Right ventricle myocardium superior (tissue), 1 donor: ENCODE results near the gene NBR1. TPM values are rescaled to one million over a fixed set of nuclear protein-coding genes. Genes with fewer than 3 reads are reported as not detected.
A peak's percentile ranks its signal among the peaks of the same experiment; 100 is the strongest.
"Not testable (repeated sequence)": the region's sequence is repeated elsewhere in the genome, so short reads cannot be mapped to it uniquely, and the experiment has no call there.

Experiments
- ATAC-seq: fragments of 200-7000 bp; cut with Tn5 transposase; one replicate; pipeline ENCODE4 v1.9.1; 2020; ENCODE audit warnings: mild to moderate bottlenecking; ENCODE audit not compliant: poor library complexity
- DNase-seq: peaks from one replicate; pipeline ENCODE4 v3.0.0-alpha.2; 2020
- intact Hi-C: fragments of 100-400 bp; cut with DNase I; formaldehyde crosslinking; loops from one replicate; pipeline ENCODE4 v1.11.2; 2022
- total RNA-seq: library from RNA; stranded (reverse); fragmentation: NEBNext Ultra II Directional; extraction: Animal tissue kit (Norgen Biotek cat#: 25700); gene quantifications from one replicate; pipeline ENCODE4 v1.2.1, GENCODE V29; 2021
- donor health status: DM: no; HTN: yes; CAD: no; lungs with severe emphysema.

Gene NBR1
- total RNA-seq, 1 donor from 2014 or later: 91.1 TPM

- ATAC-seq: peak; percentile 27
- intact Hi-C loops, DNase-seq: not testable (repeated sequence)
Observed at GRCh38 chr17:43228020-43228782, 57.2 kb downstream of the NBR1 start, which contains the start of gene CCDC200. CCDC200 (minus strand) TSS chr17:43228623; CDS start chr17:43228554, 69 bp downstream.

- ATAC-seq, intact Hi-C loops, DNase-seq: not testable (repeated sequence)
Observed at GRCh38 chr17:43231205-43232020, 60.4 kb downstream of the NBR1 start.

- DNase-seq, ATAC-seq, intact Hi-C loops: not testable (repeated sequence)
Observed at GRCh38 chr17:43232021-43232699, 61.1 kb downstream of the NBR1 start.

GRCh38 chr17:43233263-43233662 is 62.2 kb downstream of the NBR1 start:
- DNase-seq, intact Hi-C loops, ATAC-seq: not testable (repeated sequence)

- ATAC-seq, DNase-seq, intact Hi-C loops: not testable (repeated sequence)
Observed at GRCh38 chr17:43233877-43234276, 62.9 kb downstream of the NBR1 start, which contains the start of gene RNU2-1. RNU2-1 (minus strand) TSS chr17:43233977.

GRCh38 chr17:43239597-43239996 is 68.6 kb downstream of the NBR1 start:
- DNase-seq, ATAC-seq, intact Hi-C loops: not testable (repeated sequence)

- DNase-seq, intact Hi-C loops, ATAC-seq: not testable (repeated sequence)
Observed at GRCh38 chr17:43240596-43241352, 69.8 kb downstream of the NBR1 start.

- intact Hi-C loops, ATAC-seq, DNase-seq: not testable (repeated sequence)
Observed at GRCh38 chr17:43246456-43246855, 75.4 kb downstream of the NBR1 start.

Other genes starting within 250 kb of the NBR1 start
- gene AARSD1, start 206.8 kb upstream of the NBR1 start, total RNA-seq: 30.6 TPM
- 50.6 TPM for gene PTGES3L, start 191.1 kb upstream of the NBR1 start, total RNA-seq
- 10.0 TPM for gene RUNDC1, start 190.6 kb upstream of the NBR1 start, total RNA-seq
- gene RPL27, start 172.8 kb upstream of the NBR1 start, total RNA-seq: 675 TPM
- gene IFI35, start 164.4 kb upstream of the NBR1 start, total RNA-seq: 14.4 TPM
- 89.7 TPM for gene VAT1, start 148.8 kb upstream of the NBR1 start, total RNA-seq
- gene RND2, start 146.0 kb upstream of the NBR1 start, total RNA-seq: 0.65 TPM
- gene BRCA1, start 45.9 kb upstream of the NBR1 start, total RNA-seq: 7.3 TPM
- 3.6 TPM for gene TMEM106A, start 40.7 kb downstream of the NBR1 start, total RNA-seq
- not detected for gene CCDC200, start 57.4 kb downstream of the NBR1 start, total RNA-seq
- 9,490 TPM for gene RNU2-1, start 62.8 kb downstream of the NBR1 start, total RNA-seq
- gene ARL4D, start 227.8 kb downstream of the NBR1 start, total RNA-seq: 7.0 TPM